NOMO-1 treated with DMSO at 0.1 percent for 48 hours (cell line): ENCODE data around the gene LDLRAD4.
"Not testable (repeated sequence)": the region's sequence is repeated elsewhere in the genome, so short reads cannot be mapped to it uniquely, and the experiment has no call there.

Experiments used
- DNase-seq: peaks from one replicate; lab custom pipeline; 2025; ENCODE audit not compliant: unreplicated experiment; lab: John Stamatoyannopoulos, UW

The LDLRAD4 gene

GRCh38 chr18:13245481-13246000, 27.0 kb downstream of the LDLRAD4 start:
- no peak for DNase-seq

GRCh38 chr18:13246121-13246520, 27.6 kb downstream of the LDLRAD4 start:
- no peak for DNase-seq

- no peak for DNase-seq
Measured at GRCh38 chr18:13246591-13246990, 28.0 kb downstream of the LDLRAD4 start.

DNA sequence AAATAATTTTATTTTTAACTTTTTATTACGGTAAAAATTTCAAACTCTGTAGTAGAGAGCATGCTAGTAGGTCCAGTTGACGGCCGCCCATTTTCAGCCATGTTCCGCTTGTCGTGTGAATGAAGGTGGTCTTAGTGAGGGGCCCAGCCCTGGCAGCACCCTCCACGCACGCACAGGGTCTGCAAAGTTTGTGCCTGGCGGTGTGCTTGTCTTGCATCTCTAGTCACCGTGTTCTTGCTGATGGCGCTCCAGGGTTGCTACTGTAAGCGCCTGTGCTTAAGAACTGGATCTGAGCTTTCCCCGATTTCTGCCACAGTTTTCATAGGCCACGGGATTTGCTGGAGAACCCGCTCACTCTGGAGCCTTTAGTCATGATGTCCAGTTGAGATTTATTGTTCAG, 28.9 kb downstream of the LDLRAD4 start:
- no peak for DNase-seq

GRCh38 chr18:13252686-13253410, 34.3 kb downstream of the LDLRAD4 start:
- no peak for DNase-seq

DNA sequence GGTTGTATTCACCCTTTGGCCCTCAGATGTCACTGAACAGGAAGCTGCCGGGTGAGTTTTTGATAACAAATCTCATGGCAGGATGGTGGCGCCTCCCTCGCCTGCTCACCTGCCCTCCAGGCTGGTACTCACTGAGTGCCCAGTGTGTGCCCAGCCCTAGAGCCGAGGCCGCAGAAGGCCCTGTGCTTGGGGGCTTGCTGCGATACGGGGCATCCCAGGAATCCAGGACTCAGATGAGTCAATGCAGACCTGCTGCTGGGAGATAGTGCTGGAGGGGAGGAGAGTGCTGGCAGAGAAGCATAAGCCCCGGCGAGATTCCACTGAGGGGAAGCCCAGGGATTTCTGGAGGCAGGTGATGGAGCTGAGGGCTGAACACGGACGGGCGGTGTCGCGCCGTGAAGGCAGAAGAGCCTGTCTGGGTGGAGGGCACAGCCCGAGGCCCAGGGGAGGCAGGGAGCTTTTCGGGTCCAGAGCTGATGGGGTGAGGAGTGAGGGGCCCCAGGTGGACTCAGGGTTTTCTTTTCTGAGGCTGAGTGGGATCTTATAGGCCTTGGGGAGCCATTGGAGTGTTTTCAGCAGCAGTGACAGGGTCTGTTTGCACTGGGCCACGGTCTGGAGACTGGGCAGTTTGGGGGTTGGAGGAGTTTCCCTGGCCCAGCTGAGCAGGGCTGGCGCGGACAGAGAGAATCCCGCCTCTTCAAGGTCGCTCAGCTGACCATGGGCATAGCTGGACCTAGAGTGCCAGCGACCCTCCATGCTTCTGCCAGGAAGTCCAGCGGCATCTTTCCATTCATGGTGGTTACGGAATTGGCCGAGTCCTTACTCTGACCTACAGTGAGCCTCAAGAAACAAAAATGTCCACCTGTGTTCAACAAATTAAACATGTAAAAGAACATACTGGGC, 35.5 kb downstream of the LDLRAD4 start:
- DNase-seq, result no peak

DNA sequence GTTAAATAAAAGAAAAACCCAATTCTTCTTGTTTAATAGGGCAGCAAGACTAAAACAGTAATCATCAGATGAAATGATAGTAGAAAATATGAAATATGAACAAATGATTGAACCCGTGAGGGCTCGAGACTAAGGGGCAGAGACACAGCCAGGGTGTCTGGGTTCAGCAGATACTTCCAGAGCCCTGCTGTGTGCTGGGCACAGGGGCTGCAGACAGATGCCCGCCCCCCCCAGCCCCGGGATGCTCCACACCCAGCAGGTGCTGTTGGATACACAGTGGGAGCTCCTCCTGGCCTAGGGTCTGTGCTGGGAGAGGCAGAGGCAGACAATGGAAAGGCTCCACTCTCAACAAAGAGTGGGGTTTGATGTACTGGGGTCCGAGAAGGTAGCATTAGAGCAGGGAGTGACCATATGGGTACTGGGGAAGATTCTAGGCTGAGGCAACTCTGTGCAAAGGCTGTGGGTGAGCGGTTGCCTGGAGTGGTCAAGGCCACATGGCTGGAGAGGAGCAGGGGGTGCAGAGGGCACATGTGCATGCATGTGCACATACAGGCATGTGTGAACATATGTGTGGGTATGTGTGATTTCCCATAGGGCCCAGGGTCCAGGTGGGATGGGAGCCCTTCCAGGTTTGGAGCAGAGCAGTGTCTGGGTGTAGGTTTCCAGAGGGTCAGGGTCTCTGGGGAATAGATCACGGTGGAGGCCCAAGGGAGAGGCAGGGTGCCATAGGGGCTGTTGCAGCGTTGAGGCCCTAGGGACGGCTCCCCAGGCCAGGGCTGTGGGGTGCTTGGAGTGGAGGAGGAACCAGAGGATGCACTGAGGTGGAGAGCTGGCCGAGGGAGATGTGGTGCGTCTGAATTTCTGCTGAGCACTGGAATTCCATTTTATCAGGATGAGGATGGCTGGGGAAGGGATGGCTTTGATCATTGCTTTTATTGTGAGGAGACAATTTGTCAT, 36.7 kb downstream of the LDLRAD4 start:
- no peak for DNase-seq

GRCh38 chr18:13256444-13257305, 38.1 kb downstream of the LDLRAD4 start:
- DNase-seq, result no peak

DNA sequence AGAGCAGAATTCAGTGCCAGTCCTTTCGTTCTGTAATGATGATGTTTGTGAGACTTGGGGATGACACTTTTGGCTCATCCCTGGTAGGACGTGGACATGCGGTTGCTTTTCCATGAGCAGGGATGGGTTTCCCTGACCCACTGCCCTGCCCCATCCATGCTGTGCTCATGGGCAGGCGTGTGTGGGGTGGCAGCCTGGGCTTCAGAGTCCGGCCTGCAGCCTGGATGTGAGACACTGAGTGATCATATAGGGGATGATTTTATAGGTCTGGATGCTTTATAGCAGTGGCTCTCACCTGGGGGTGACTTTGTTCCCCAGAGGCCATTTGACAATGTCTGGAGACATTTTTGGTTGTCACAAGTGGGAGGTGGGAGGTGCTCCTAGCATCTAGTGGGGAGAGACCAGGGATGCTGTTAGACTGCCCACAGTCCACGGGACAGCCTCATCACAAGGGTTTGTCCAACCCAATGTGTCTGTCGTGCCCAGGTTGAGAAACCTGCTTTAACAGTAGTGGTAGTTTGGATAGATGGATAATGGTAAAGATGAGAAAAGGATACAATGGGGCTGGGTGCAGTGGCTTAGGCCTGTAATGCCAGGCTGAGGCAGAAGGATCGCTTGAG, 38.9 kb downstream of the LDLRAD4 start:
- no peak for DNase-seq

- no peak for DNase-seq
Measured at GRCh38 chr18:13258921-13259320, 40.4 kb downstream of the LDLRAD4 start.

- DNase-seq, result no peak
Measured at GRCh38 chr18:13259701-13260100, 41.1 kb downstream of the LDLRAD4 start.

- peak; percentile 36 for DNase-seq
Measured at GRCh38 chr18:13260197-13260934, 41.8 kb downstream of the LDLRAD4 start.

- no peak for DNase-seq
Measured at GRCh38 chr18:13260935-13261640, 42.5 kb downstream of the LDLRAD4 start.

- DNase-seq, result peak; percentile 49
Measured at GRCh38 chr18:13261661-13262357, 43.2 kb downstream of the LDLRAD4 start.

- DNase-seq, result not testable (repeated sequence)
Measured at GRCh38 chr18:13262358-13262680, 43.8 kb downstream of the LDLRAD4 start.

GRCh38 chr18:13262839-13263691, 44.5 kb downstream of the LDLRAD4 start:
- DNase-seq, result no peak
